Right lobe of liver (tissue), 6 donors: ENCODE data around the gene ST8SIA4. TPM values are rescaled to one million over a fixed set of nuclear protein-coding genes. Genes with fewer than 3 reads are reported as not detected.

Experiments
- ATAC-seq, 4 donors: fragments of 200-7000 bp; cut with Tn5 transposase; one replicate each; pipeline ENCODE4 v1.9.1; 2020; ENCODE audit warnings: mild to moderate bottlenecking in 4 of 4, moderate library complexity in 4 of 4
- DNase-seq, 3 donors: peaks; one replicate each; pipeline ENCODE4 v3.0.0-alpha.2; 2020
- H3K27ac ChIP-seq, 3 donors: fragments of 200-600 bp; one replicate each; pipeline ENCODE4 v1.8.0; 2022
- H3K27me3 ChIP-seq, 2 donors: fragments of 200-600 bp; one replicate each; pipeline ENCODE4 v1.8.0; 2022
- H3K36me3 ChIP-seq, 4 donors: fragments of 200-600 bp; sonication (generic) in 1 of 4; one replicate each; pipeline versions ENCODE4 v1.5.1 to v1.8.0; 2017 to 2022; ENCODE audit warnings: control low read depth in 1 of 4
- H3K4me1 ChIP-seq, 4 donors: fragments of 200-600 bp; sonication (generic) in 1 of 4; one replicate each; pipeline versions ENCODE4 v1.5.1 to v1.8.0; 2017 to 2022; ENCODE audit warnings: control low read depth in 1 of 4
- H3K4me3 ChIP-seq, 3 donors: fragments of 200-600 bp; one replicate each; pipeline ENCODE4 v1.8.0; 2022
- H3K9me3 ChIP-seq, 4 donors: fragments of 200-600 bp; sonication (generic) in 1 of 4; one replicate each; pipeline versions ENCODE4 v1.5.1 to v1.8.0; 2017 to 2022; ENCODE audit warnings: control low read depth in 1 of 4
- POLR2A ChIP-seq: fragments of 450-650 bp; IDR thresholded peaks from one replicate; pipeline ENCODE4 v1.6.1; 2017; ENCODE audit warnings: antibody characterized with exemption, mild to moderate bottlenecking
- WGBS: methylation state at CpG from one replicate; pipeline ENCODE4 v1.1.6; 2018; ENCODE audit warnings: low coverage, low lambda C conversion rate; ENCODE audit not compliant: insufficient coverage; ENCODE audit errors: missing lambda C conversion rate; 5-methylcytosine and 5-hydroxymethylcytosine counted together
- intact Hi-C, 2 donors: fragments of 100-400 bp; cut with DNase I; formaldehyde crosslinking; loops; one replicate each; pipeline versions ENCODE4 v1.11.2 to v1.14.1; 2022
- total RNA-seq, 6 experiments: library from RNA; depleted of rRNA in 2 of 6; stranded (reverse); fragments of >200 nt in 2 of 6; fragmentation: NEBNext Ultra II Directional in 3 of 6; extraction: Animal tissue kit (Norgen Biotek cat#: 25700) in 3 of 6; gene quantifications; one replicate each; pipeline versions ENCODE4 v1.1.0 to v1.2.4, GENCODE V29; 2016 to 2023
- TF ChIP-seq, protein P1 (sequence below), 4 donors: fragments of 200-600 bp in 3 of 4; fragments of 450-650 bp in 1 of 4; IDR thresholded peaks; one replicate each; pipeline versions ENCODE4 v1.5.1 to v1.8.0; 2016 to 2022; ENCODE audit warnings: antibody characterized with exemption in 4 of 4, mild to moderate bottlenecking in 2 of 4
- donor health status: DM: no; HTN: yes; CAD: no.
- donor health status: DM: no; HTN: no; CAD: no.
- donor health status: DM: no; HTN: no; CAD: no.
- donor health status: DM: no; HTN: yes; CAD: no.
- donor health status: DM: no; HTN: yes; CAD: no.

The ST8SIA4 gene
- total RNA-seq, 6 experiments from 2014 or later, result 1.2 to 6.7 (median 1.7) TPM

DNA sequence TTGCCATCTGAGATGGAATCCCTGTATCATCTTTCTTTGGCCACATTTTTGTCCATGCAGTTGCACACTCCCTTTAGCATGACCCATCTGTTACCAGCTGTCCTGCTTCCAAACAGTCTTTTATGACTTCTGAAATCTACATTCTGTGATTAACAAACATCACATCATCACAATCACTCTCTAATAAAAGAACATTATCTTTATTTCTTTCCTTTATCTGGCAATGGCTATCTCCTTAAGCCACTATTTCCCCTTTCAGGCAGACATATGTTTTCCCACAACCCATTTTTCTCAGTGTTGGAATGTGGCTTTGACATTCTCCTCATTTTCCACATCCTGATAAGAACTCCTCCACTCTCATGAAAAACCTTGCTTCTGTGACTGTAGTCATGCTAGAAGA lies 141.0 kb downstream of the ST8SIA4 start:
- TF ChIP-seq POLR2A, result no peak
- intact Hi-C loops, result no loop called here
- no peak for ATAC-seq

DNA sequence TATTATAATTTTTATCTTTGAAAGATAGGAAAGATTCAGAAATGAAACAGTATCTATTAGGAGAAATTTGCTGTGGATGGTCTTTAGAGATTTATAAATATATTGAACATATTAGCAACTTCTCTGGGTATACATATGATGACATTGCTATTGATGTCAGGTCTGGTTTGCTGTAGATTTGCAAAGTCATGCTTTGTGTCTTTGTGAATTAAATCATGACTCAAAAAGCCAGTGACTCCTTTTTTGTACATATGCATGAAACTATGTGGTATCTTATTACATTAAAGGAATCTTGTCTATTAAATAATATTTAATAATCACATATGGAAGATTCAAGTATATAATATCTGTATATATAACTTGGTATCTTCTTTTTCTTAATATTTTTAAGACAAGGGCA lies 141.9 kb downstream of the ST8SIA4 start:
- H3K9me3 ChIP-seq, result no peaks in the 10 kb centered on the region
- intact Hi-C loops, result no loop called here
- no peak for ATAC-seq
- H3K27me3 ChIP-seq, result no peaks in the 10 kb centered on the region
- DNase-seq, result no peak
- TF ChIP-seq POLR2A, result no peak
- TF ChIP-seq, protein P1, sequence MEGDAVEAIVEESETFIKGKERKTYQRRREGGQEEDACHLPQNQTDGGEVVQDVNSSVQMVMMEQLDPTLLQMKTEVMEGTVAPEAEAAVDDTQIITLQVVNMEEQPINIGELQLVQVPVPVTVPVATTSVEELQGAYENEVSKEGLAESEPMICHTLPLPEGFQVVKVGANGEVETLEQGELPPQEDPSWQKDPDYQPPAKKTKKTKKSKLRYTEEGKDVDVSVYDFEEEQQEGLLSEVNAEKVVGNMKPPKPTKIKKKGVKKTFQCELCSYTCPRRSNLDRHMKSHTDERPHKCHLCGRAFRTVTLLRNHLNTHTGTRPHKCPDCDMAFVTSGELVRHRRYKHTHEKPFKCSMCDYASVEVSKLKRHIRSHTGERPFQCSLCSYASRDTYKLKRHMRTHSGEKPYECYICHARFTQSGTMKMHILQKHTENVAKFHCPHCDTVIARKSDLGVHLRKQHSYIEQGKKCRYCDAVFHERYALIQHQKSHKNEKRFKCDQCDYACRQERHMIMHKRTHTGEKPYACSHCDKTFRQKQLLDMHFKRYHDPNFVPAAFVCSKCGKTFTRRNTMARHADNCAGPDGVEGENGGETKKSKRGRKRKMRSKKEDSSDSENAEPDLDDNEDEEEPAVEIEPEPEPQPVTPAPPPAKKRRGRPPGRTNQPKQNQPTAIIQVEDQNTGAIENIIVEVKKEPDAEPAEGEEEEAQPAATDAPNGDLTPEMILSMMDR (IDR thresholded peaks at IDR 0.05), result no peak
- no peak overlapping the region for H3K4me3 ChIP-seq
- no peaks in the 10 kb centered on the region for H3K36me3 ChIP-seq
- H3K27ac ChIP-seq, result no peak overlapping the region
- H3K4me1 ChIP-seq, result no peaks in the 10 kb centered on the region

More for the DNA sequence above, 141.0 kb downstream of the ST8SIA4 start:
- Histone ChIP-seq H3K36me3 (no peaks in the 10 kb centered on the region), H3K4me3 (no peak overlapping the region), H3K4me1 (no peaks in the 10 kb centered on the region), H3K27ac (no peak overlapping the region), H3K27me3 (no peaks in the 10 kb centered on the region), H3K9me3 (no peaks in the 10 kb centered on the region)
- DNase-seq, result no peak

DNA sequence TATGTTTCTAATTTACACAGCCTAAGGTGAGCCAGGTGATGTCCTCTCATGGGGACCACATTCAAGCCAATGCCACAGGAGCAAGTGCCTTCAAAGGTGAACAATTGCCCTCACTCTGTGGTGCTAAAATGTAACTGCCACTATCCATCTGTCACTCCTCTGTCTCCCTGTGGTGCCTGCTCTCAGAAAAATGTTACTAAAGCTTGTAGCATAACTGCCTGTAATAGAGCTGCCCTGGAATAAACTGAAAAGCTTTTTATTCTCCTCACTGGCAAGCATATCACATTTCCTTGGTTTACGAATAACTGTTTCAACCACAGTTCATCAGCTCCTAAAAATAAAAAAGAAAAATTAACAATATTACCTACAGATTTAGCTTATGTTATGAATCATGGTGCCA lies 142.4 kb downstream of the ST8SIA4 start:
- H3K9me3 ChIP-seq, result no peaks in the 10 kb centered on the region
- ATAC-seq, result no peak
- intact Hi-C loops, result no loop called here
- no peaks in the 10 kb centered on the region for H3K36me3 ChIP-seq
- DNase-seq, result no peak
- 70% methylated on average over 1 of the region's 1 CpG for WGBS
- H3K4me1 ChIP-seq, result no peaks in the 10 kb centered on the region
- no peaks in the 10 kb centered on the region for H3K27me3 ChIP-seq
- no peak for TF ChIP-seq POLR2A
- H3K4me3 ChIP-seq, result no peak overlapping the region
- no peak overlapping the region for H3K27ac ChIP-seq

DNA sequence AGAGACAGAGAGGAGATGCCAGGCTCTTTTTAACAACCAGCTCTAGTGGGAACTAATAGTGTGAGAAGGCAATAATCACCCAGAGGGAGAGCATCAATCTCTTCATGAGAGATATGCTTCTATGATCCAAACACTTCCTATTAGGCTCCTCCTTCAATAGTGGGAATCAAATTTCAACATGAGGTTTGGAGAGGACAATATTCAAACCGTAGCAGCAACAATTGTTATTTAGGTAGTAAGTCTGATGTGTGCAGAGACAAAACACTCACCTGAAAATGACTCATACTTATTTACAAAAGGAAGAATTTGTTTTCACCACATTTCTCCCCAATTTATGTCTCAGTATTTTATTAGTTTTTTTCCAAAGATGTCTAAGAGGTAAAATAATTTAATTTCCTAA lies 144.3 kb downstream of the ST8SIA4 start:
- Histone ChIP-seq H3K4me3 (no peak overlapping the region), H3K27ac (no peak overlapping the region), H3K27me3 (no peaks in the 10 kb centered on the region), H3K36me3 (no peaks in the 10 kb centered on the region), H3K9me3 (no peaks in the 10 kb centered on the region), H3K4me1 (no peaks in the 10 kb centered on the region)
- ATAC-seq (no peak), DNase-seq (no peak)
- intact Hi-C loops, result no loop called here
- 19% methylated on average over 1 of the region's 1 CpG for WGBS
- TF ChIP-seq, protein P1 (IDR thresholded peaks at IDR 0.05), result no peak
- TF ChIP-seq POLR2A, result no peak

DNA sequence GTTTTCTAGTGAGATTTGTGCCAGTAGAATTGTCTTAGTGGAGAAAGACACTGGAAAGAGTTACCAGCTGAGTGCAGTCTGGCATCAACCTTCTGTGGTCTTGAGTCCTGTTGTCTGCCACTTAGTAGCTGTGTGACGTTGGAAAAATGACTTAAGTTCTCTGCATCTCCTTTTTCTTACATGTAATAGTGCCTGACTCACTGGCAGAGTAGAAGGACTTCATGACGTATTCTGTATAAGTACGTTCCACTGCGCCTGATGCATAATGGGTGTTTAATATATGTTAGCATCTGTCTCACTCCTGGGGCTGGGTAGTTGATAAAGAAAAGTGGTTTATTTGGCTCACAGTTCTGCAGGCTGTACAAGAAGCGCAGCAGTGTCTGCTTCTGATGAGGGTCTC lies 144.8 kb downstream of the ST8SIA4 start:
- TF ChIP-seq, protein P1 (IDR thresholded peaks at IDR 0.05), result no peak
- TF ChIP-seq POLR2A, result no peak
- Histone ChIP-seq H3K9me3 (no peaks in the 10 kb centered on the region), H3K4me3 (no peak overlapping the region), H3K27ac (no peak overlapping the region), H3K36me3 (no peaks in the 10 kb centered on the region), H3K4me1 (no peaks in the 10 kb centered on the region), H3K27me3 (no peaks in the 10 kb centered on the region)
- DNase-seq (no peak), ATAC-seq (no peak)
- intact Hi-C loops, result no loop called here
- WGBS, result 71% methylated on average over 5 of the region's 5 CpGs

DNA sequence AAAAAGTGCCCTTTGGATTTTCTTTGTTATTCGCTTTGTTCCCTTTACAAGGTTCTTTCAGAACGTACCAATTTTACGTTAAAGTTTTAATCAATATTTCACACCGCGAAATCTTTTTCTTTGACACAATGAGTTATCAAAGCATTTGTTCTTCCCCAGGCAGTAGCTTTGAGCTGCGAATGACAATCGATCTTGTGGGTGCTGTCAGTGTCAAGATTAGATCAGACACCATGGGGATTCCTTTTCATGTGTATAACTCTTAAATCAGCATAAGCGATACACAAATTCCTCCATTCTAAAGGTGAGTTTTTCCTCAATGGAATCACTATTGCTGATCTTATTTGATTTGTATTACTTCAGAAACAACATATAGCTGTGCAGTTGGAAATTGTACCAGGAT lies 145.5 kb downstream of the ST8SIA4 start:
- no peak for ATAC-seq
- 19% methylated on average over 8 of the region's 8 CpGs for WGBS
- intact Hi-C loops, result no loop called here

More for the DNA sequence above, 145.5 kb downstream of the ST8SIA4 start:
- Histone ChIP-seq H3K4me3 (no peak overlapping the region), H3K36me3 (no peaks in the 10 kb centered on the region), H3K27me3 (no peaks in the 10 kb centered on the region), H3K27ac (no peak overlapping the region), H3K9me3 (no peaks in the 10 kb centered on the region), H3K4me1 (no peaks in the 10 kb centered on the region)
- TF ChIP-seq, protein P1 (IDR thresholded peaks at IDR 0.05), result no peak
- no peak for TF ChIP-seq POLR2A
- DNase-seq, result no peak
